GM12878 (cell line): Measurements from ENCODE around the gene RNFT2. TPM values are rescaled to one million over a fixed set of nuclear protein-coding genes. Genes with fewer than 3 reads are reported as not detected.

ENCODE experiments used
- ATAC-seq: fragments of 200-7000 bp; cut with Tn5 transposase; 3 replicates; pipeline ENCODE4 v1.9.1; 2020; ENCODE audit warnings: mild to moderate bottlenecking, moderate library complexity
- BruUV-seq: library from RNA; stranded (reverse); fragments of 400-500 nt; replicated peaks from 2 replicates; lab custom pipeline; 2021; lab: Mats Ljungman, UMichigan
- CTCF ChIA-PET: fragments of 300-600 bp; sonication (Branson Sonifier 250); formaldehyde crosslinking; extraction: SDS; loops from one replicate; lab custom pipeline; 2021; ENCODE audit warnings: inconsistent platforms; lab: Yijun Ruan, JAX
- POLR2A ChIA-PET: fragments of 350-600 bp; formaldehyde crosslinking; extraction: SDS; loops from one replicate; lab custom pipeline; 2021; ENCODE audit warnings: inconsistent platforms; lab: Charles Lee
- RAD21 ChIA-PET: fragments of 300-600 bp; sonication (Branson Sonifier 250); formaldehyde crosslinking; loops from one replicate; lab custom pipeline; 2023; ENCODE audit warnings: antibody characterized with exemption; ENCODE audit not compliant: unreplicated experiment; lab: Charles Lee
- SMC1A ChIA-PET: fragments of 300-600 bp; sonication (Branson Sonifier 250); formaldehyde crosslinking; loops from one replicate; lab custom pipeline; 2023; ENCODE audit not compliant: unreplicated experiment, uncharacterized antibody; lab: Charles Lee
- DNase-seq: peaks from one replicate; pipeline ENCODE4 v3.0.0-alpha.2; 2011; ENCODE audit warnings: low read depth, low spot score
- FAIRE-seq: peaks from 3 replicates; lab custom pipeline; 2011; peaks lifted over from hg19 to GRCh38; lab: Jason Lieb, UNC
- H2AFZ ChIP-seq: 2 replicates; pipeline ENCODE4 v1.6.0; 2011; ENCODE audit warnings: low read depth, low read length, control low read depth; ENCODE audit not compliant: control insufficient read depth
- H3K27ac ChIP-seq: 2 replicates; pipeline ENCODE4 v1.5.1; 2011; ENCODE audit warnings: control low read depth; ENCODE audit not compliant: control insufficient read depth, insufficient read depth
- H3K27me3 ChIP-seq, 2 experiments: replicated peaks in 1 of 2; 2 replicates each; pipeline versions ENCODE4 v1.6.0 to v1.6.1; 2011; ENCODE audit warnings: low read length in 1 of 2; ENCODE audit not compliant: control insufficient read depth in 2 of 2, insufficient read depth in 2 of 2
- H3K36me3 ChIP-seq, 2 experiments: 2 replicates each; pipeline ENCODE4 v1.5.1; 2011; ENCODE audit warnings: low read length in 1 of 2; ENCODE audit not compliant: control insufficient read depth in 2 of 2, insufficient read depth in 2 of 2
- H3K4me1 ChIP-seq: 2 replicates; pipeline ENCODE4 v1.6.1; 2011; ENCODE audit warnings: mild to moderate bottlenecking, low read length, moderate library complexity, mixed read lengths; ENCODE audit not compliant: control insufficient read depth, insufficient read depth
- H3K4me2 ChIP-seq: 2 replicates; pipeline ENCODE4 v1.6.0; 2011; ENCODE audit warnings: control low read depth; ENCODE audit not compliant: control insufficient read depth, insufficient read depth
- H3K4me3 ChIP-seq: fragments of 200-600 bp; sonication (generic); 2 replicates; pipeline ENCODE4 v1.5.1; 2016
- H3K79me2 ChIP-seq: 2 replicates; pipeline ENCODE4 v1.6.0; 2011; ENCODE audit warnings: low read length; ENCODE audit not compliant: control insufficient read depth, insufficient read depth
- H3K9ac ChIP-seq: 2 replicates; pipeline ENCODE4 v1.8.0; 2011; ENCODE audit warnings: low read length, control low read depth, mixed read lengths; ENCODE audit not compliant: control insufficient read depth, insufficient read depth
- H3K9me3 ChIP-seq: replicated peaks from 3 replicates; pipeline ENCODE4 v1.5.1; 2011; ENCODE audit warnings: mild to moderate bottlenecking, low read length; ENCODE audit not compliant: control insufficient read depth, insufficient read depth
- H4K20me1 ChIP-seq: 2 replicates; pipeline ENCODE4 v1.6.0; 2011; ENCODE audit not compliant: control insufficient read depth, insufficient read depth
- BACH1 ChIP-seq: fragments of 450-650 bp; IDR thresholded peaks from 2 replicates; pipeline ENCODE4 v1.6.1; 2017; ENCODE audit warnings: mild to moderate bottlenecking, borderline replicate concordance
- BCL11A ChIP-seq: IDR thresholded peaks from 2 replicates; pipeline ENCODE4 v1.6.1; 2011; ENCODE audit warnings: low read depth, low read length
- EP300 ChIP-seq, 2 experiments: fragments of 150-350 bp in 1 of 2; IDR thresholded peaks; 2 replicates each; pipeline ENCODE4 v1.6.1; 2011 to 2012; ENCODE audit warnings: low read depth in 2 of 2, low read length in 2 of 2, borderline replicate concordance in 1 of 2, improper control_type of control experiment in 1 of 2, inconsistent platforms in 1 of 2; ENCODE audit not compliant: control insufficient read depth in 1 of 2
- HCFC1 ChIP-seq: fragments of 150-350 bp; IDR thresholded peaks from 2 replicates; pipeline ENCODE4 v1.6.1; 2014; ENCODE audit warnings: low read length
- NFYA ChIP-seq: IDR thresholded peaks from 2 replicates; pipeline ENCODE4 v1.6.1; 2011; ENCODE audit warnings: low read depth, mild to moderate bottlenecking, low read length, improper control_type of control experiment, borderline replicate concordance
- PKNOX1 ChIP-seq: fragments of 450-650 bp; IDR thresholded peaks from 2 replicates; pipeline ENCODE4 v1.6.1; 2016; ENCODE audit warnings: mild to moderate bottlenecking
- POU2F2 ChIP-seq: IDR thresholded peaks from 3 replicates; pipeline ENCODE4 v1.6.1; 2011; ENCODE audit warnings: low read depth, mild to moderate bottlenecking, low read length, borderline replicate concordance
- SIN3A ChIP-seq: IDR thresholded peaks from 2 replicates; pipeline ENCODE4 v1.6.1; 2012; ENCODE audit warnings: low read depth, low read length, improper control_type of control experiment
- SIX5 ChIP-seq: IDR thresholded peaks from 2 replicates; pipeline ENCODE4 v1.6.1; 2011; ENCODE audit warnings: mild to moderate bottlenecking, low read depth, low read length, moderate library complexity; ENCODE audit not compliant: severe bottlenecking
- ZBED1 ChIP-seq: IDR thresholded peaks from 2 replicates; pipeline ENCODE4 v1.6.1; 2016; ENCODE audit warnings: borderline replicate concordance
- ZBTB11 ChIP-seq: fragments of 450-650 bp; formaldehyde crosslinking; IDR thresholded peaks from 2 replicates; pipeline ENCODE4 v1.5.0; 2022; ENCODE audit warnings: mild to moderate bottlenecking, missing genetic modification characterization
- WGBS: methylation state at CpG from one replicate; pipeline ENCODE4 v1.1.6; 2016; ENCODE audit warnings: low lambda C conversion rate; ENCODE audit not compliant: insufficient replicate concordance, insufficient coverage; ENCODE audit errors: missing lambda C conversion rate; 5-methylcytosine and 5-hydroxymethylcytosine counted together
- in situ Hi-C: fragments of 300-500 bp; cut with MboI; formaldehyde crosslinking; loops from 9 replicates; pipeline ENCODE4 v1.14.3; 2018; ENCODE audit warnings: mixed read lengths
- intact Hi-C: fragments of 100-400 bp; cut with micrococcal nuclease; formaldehyde crosslinking; loops from one replicate; pipeline ENCODE4 v1.14.2; 2022; ENCODE audit not compliant: unreplicated experiment
- polyA plus RNA-seq, 11 experiments: library from polyadenylated mRNA; depleted of rRNA in 4 of 11; unstranded in 6 of 11; stranded (reverse) in 5 of 11; fragments of >200 nt; fragmentation: Nextera tagmentation in 4 of 11; fragmentation: Illumina TruSeq in 1 of 11; extraction: Ambion mirVana in 4 of 11; extraction: Trizol in 1 of 11; gene quantifications; 1 replicate in 1 of 11; 2 replicates in 10 of 11; pipeline versions ENCODE4 v1.2.1 to v1.2.3, GENCODE V29; 2011 to 2016; ENCODE audit warnings: inconsistent platforms in 2 of 11, missing spikeins in 2 of 11, low read depth in 1 of 11
- total RNA-seq, 4 experiments: library from RNA; depleted of rRNA in 3 of 4; stranded (reverse); fragments of >200 nt in 3 of 4; fragmentation: Illumina TruSeq in 1 of 4; extraction: Trizol in 1 of 4; gene quantifications; 2 replicates each; pipeline versions ENCODE4 v1.2.1 to v1.2.3, GENCODE V29; 2013 to 2021
- TF ChIP-seq, protein P1 (sequence below), 3 experiments: IDR thresholded peaks in 2 of 3; conservative IDR thresholded peaks in 1 of 3; 2 replicates each; pipeline ENCODE4 v1.5.1; 2011; ENCODE audit warnings: low read depth in 3 of 3, low read length in 3 of 3, mild to moderate bottlenecking in 3 of 3, control low read depth in 2 of 3, moderate library complexity in 2 of 3, inconsistent platforms in 1 of 3, mixed read lengths in 1 of 3; ENCODE audit not compliant: control insufficient read depth in 2 of 3, insufficient read depth in 1 of 3; ENCODE audit errors: extremely low read depth in 1 of 3
- TF ChIP-seq, protein P2 (sequence below): IDR thresholded peaks from 2 replicates; pipeline ENCODE4 v1.6.1; 2011; ENCODE audit warnings: borderline replicate concordance, low read depth, mild to moderate bottlenecking, moderate library complexity, mixed read lengths, low read length; ENCODE audit not compliant: insufficient read depth; ENCODE audit errors: extremely low read length

RNFT2 gene
- total and polyA plus RNA-seq, 10 of the 15 experiments (the other 5 are each of a cell fraction or from before 2014, with no cell fraction given), result 2.5 to 17.3 (median 9.7) TPM

GRCh38 chr12:116892349-116893140 lies 154.4 kb downstream of the RNFT2 start:
- H3K4me1 ChIP-seq, result no peaks in the 10 kb centered on the region
- no peaks in the 10 kb centered on the region for H3K9me3 ChIP-seq
- no TSS peak for BruUV-seq
- intact Hi-C loops, result no loop called here
- H3K9ac ChIP-seq, result no peak overlapping the region
- in situ Hi-C loops, result no loop called here
- H3K4me3 ChIP-seq, result no peak overlapping the region
- H3K27ac ChIP-seq, result no peak overlapping the region
- RAD21 ChIA-PET, result no interaction called here
- H3K4me2 ChIP-seq, result no peak overlapping the region
- CTCF ChIA-PET, result no interaction called here
- POLR2A ChIA-PET, result no interaction called here
- no peaks in the 10 kb centered on the region for H4K20me1 ChIP-seq
- no peaks in the 10 kb centered on the region for H3K79me2 ChIP-seq
- no peaks in the 10 kb centered on the region for H3K36me3 ChIP-seq
- FAIRE-seq (no peak), ATAC-seq (peak; percentile 67), DNase-seq (no peak)
- WGBS, result 64% methylated on average over 12 of the region's 12 CpGs
- SMC1A ChIA-PET, result no interaction called here
- no peaks in the 10 kb centered on the region; a peak in 1 of 4 replicates for H3K27me3 ChIP-seq
- H2AFZ ChIP-seq, result no peak overlapping the region
- TF ChIP-seq PKNOX1 (no peak), ZBED1 (no peak), POU2F2 (no peak), BCL11A (no peak), EP300 (IDR thresholded peaks at IDR 0.05; ENCODE audit: borderline replicate concordance in 1 of 2, control insufficient read depth in 1 of 2, low read depth in 2 of 2, low read length in 2 of 2) (no peak), SIN3A (no peak), BACH1 (no peak), ZBTB11 (CRISPR knock-in tag) (no peak), SIX5 (peak; percentile 65), NFYA (no peak), HCFC1 (peak; percentile 49; the same call in 1 of the 2 replicates)
- TF ChIP-seq, protein P1, sequence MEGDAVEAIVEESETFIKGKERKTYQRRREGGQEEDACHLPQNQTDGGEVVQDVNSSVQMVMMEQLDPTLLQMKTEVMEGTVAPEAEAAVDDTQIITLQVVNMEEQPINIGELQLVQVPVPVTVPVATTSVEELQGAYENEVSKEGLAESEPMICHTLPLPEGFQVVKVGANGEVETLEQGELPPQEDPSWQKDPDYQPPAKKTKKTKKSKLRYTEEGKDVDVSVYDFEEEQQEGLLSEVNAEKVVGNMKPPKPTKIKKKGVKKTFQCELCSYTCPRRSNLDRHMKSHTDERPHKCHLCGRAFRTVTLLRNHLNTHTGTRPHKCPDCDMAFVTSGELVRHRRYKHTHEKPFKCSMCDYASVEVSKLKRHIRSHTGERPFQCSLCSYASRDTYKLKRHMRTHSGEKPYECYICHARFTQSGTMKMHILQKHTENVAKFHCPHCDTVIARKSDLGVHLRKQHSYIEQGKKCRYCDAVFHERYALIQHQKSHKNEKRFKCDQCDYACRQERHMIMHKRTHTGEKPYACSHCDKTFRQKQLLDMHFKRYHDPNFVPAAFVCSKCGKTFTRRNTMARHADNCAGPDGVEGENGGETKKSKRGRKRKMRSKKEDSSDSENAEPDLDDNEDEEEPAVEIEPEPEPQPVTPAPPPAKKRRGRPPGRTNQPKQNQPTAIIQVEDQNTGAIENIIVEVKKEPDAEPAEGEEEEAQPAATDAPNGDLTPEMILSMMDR (IDR thresholded peaks at IDR 0.05 in 2 of 3, conservative IDR thresholded peaks at IDR 0.05 in 1 of 3; ENCODE audit: control insufficient read depth in 2 of 3, extremely low read depth in 1 of 3, insufficient read depth in 1 of 3, low read depth in 3 of 3, low read length in 3 of 3), result no peak
- TF ChIP-seq, protein P2, sequence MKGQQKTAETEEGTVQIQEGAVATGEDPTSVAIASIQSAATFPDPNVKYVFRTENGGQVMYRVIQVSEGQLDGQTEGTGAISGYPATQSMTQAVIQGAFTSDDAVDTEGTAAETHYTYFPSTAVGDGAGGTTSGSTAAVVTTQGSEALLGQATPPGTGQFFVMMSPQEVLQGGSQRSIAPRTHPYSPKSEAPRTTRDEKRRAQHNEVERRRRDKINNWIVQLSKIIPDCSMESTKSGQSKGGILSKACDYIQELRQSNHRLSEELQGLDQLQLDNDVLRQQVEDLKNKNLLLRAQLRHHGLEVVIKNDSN, result peak; percentile 26
